ENCODE measurements around the gene CTTNBP2NL.

GRCh38 chr1:112507336-112507735 is 111.3 kb downstream of the CTTNBP2NL start:
- TF ChIP-seq EZH2 (IDR thresholded peaks at IDR 0.05; ENCODE audit: insufficient read depth, poor library complexity, severe bottlenecking), result no peak
- TF ChIP-seq EZH2phosphoT487 (IDR thresholded peaks at IDR 0.05; ENCODE audit: insufficient read depth, low read depth), result no peak

Data from GM23248 (cell line).